Measurements from ENCODE around the gene ZFYVE28. TPM values are rescaled to one million over a fixed set of nuclear protein-coding genes. Genes with fewer than 3 reads are reported as not detected.

The ZFYVE28 gene
- total RNA-seq, 1 donor from 2014 or later, result 16.6 TPM

- TF ChIP-seq CTCF (IDR thresholded peaks at IDR 0.05), result no peak
- no peaks in the 10 kb centered on the region for H3K9me3 ChIP-seq
- intact Hi-C loops (cut with DNase I), result no loop called here
- peak overlapping the region; percentile 74 for H3K4me3 ChIP-seq
- no peak for DNase-seq
- H3K27ac ChIP-seq, result peak overlapping the region; percentile 93
- H3K36me3 ChIP-seq, result peaks cover 11% of the 10 kb centered on the region
- no peak for ATAC-seq
- H3K4me1 ChIP-seq, result peaks cover 59% of the 10 kb centered on the region
- H3K27me3 ChIP-seq, result no peaks in the 10 kb centered on the region
Observed at GRCh38 chr4:2262944-2263250, 155.5 kb downstream of the ZFYVE28 start.

- no peaks in the 10 kb centered on the region for H3K9me3 ChIP-seq
- H3K36me3 ChIP-seq, result peaks cover 11% of the 10 kb centered on the region
- no peaks in the 10 kb centered on the region for H3K27me3 ChIP-seq
- H3K27ac ChIP-seq, result peak overlapping the region; percentile 93
- H3K4me3 ChIP-seq, result peak overlapping the region; percentile 92
- H3K4me1 ChIP-seq, result peaks cover 65% of the 10 kb centered on the region
- TF ChIP-seq CTCF (IDR thresholded peaks at IDR 0.05), result no peak
- intact Hi-C loops (cut with DNase I), result no loop called here
- DNase-seq (peak; percentile 100), ATAC-seq (peak; percentile 94)
Observed at GRCh38 chr4:2262145-2262943, 156.1 kb downstream of the ZFYVE28 start.

GRCh38 chr4:2261853-2262144, 156.6 kb downstream of the ZFYVE28 start, which contains the start of gene MXD4:
MXD4 (minus strand) TSS chr4:2262109; CDS start chr4:2261980, 129 bp downstream.
- H3K36me3 ChIP-seq, result peaks cover 11% of the 10 kb centered on the region
- no peaks in the 10 kb centered on the region for H3K9me3 ChIP-seq
- no peaks in the 10 kb centered on the region for H3K27me3 ChIP-seq
- peaks cover 70% of the 10 kb centered on the region for H3K4me1 ChIP-seq
- TF ChIP-seq CTCF (IDR thresholded peaks at IDR 0.05), result no peak
- peak within 1 kb of the TSS; percentile 92 for H3K4me3 ChIP-seq
- peak within 1 kb of the TSS; percentile 93 for H3K27ac ChIP-seq
- intact Hi-C loops (cut with DNase I), result no loop called here
- DNase-seq, result no peak
- ATAC-seq, result no peak

GRCh38 chr4:2261110-2261852, 157.2 kb downstream of the ZFYVE28 start:
- peaks cover 11% of the 10 kb centered on the region for H3K36me3 ChIP-seq
- intact Hi-C loops (cut with DNase I), result no loop called here
- peak; percentile 84 for DNase-seq

More at GRCh38 chr4:2261110-2261852, 157.2 kb downstream of the ZFYVE28 start:
- H3K9me3 ChIP-seq, result no peaks in the 10 kb centered on the region
- H3K4me3 ChIP-seq, result peak overlapping the region; percentile 92
- H3K27me3 ChIP-seq, result no peaks in the 10 kb centered on the region
- H3K27ac ChIP-seq, result peak overlapping the region; percentile 91
- TF ChIP-seq CTCF (IDR thresholded peaks at IDR 0.05), result no peak
- H3K4me1 ChIP-seq, result peaks cover 70% of the 10 kb centered on the region
- ATAC-seq, result peak; percentile 24
